Fibroblast of pulmonary artery (primary cell): ENCODE measurements around the gene WDR20.

Experiments
- DNase-seq: peaks from one replicate; pipeline ENCODE4 v3.0.0-alpha.2; 2010; ENCODE audit warnings: low read depth
- H3K4me3 ChIP-seq: replicated peaks from 2 replicates; pipeline ENCODE4 v1.5.1; 2011; ENCODE audit warnings: low read depth, mild to moderate bottlenecking, control low read depth, low read length, moderate library complexity
- TF ChIP-seq, protein P1 (sequence below): IDR thresholded peaks from 2 replicates; pipeline ENCODE4 v1.5.1; 2011; ENCODE audit warnings: mild to moderate bottlenecking, control low read depth, low read length, inconsistent platforms; ENCODE audit errors: missing control alignments

The WDR20 gene

DNA sequence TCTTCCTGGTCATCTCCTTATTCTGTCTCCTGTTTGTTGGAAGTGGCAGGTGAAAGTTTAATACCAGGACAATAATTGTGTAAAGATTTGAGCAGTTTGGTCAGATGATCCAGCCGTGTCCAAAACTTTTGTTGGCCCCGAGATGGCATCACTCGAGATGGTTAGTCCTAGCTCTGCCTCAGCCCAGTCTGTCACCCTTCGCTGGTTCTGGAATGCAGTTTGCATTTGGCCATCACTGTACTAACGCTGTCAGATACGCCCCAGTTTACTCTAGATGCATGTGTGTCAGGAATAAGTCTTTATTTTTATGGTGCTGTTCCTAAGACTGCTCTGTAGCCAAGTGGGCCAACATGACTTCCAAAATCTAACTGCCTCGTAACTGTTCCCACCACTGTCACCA, 85.7 kb downstream of the WDR20 start:
- no peak overlapping the region for H3K4me3 ChIP-seq
- TF ChIP-seq, protein P1, sequence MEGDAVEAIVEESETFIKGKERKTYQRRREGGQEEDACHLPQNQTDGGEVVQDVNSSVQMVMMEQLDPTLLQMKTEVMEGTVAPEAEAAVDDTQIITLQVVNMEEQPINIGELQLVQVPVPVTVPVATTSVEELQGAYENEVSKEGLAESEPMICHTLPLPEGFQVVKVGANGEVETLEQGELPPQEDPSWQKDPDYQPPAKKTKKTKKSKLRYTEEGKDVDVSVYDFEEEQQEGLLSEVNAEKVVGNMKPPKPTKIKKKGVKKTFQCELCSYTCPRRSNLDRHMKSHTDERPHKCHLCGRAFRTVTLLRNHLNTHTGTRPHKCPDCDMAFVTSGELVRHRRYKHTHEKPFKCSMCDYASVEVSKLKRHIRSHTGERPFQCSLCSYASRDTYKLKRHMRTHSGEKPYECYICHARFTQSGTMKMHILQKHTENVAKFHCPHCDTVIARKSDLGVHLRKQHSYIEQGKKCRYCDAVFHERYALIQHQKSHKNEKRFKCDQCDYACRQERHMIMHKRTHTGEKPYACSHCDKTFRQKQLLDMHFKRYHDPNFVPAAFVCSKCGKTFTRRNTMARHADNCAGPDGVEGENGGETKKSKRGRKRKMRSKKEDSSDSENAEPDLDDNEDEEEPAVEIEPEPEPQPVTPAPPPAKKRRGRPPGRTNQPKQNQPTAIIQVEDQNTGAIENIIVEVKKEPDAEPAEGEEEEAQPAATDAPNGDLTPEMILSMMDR: no peak
- DNase-seq: no peak

DNA sequence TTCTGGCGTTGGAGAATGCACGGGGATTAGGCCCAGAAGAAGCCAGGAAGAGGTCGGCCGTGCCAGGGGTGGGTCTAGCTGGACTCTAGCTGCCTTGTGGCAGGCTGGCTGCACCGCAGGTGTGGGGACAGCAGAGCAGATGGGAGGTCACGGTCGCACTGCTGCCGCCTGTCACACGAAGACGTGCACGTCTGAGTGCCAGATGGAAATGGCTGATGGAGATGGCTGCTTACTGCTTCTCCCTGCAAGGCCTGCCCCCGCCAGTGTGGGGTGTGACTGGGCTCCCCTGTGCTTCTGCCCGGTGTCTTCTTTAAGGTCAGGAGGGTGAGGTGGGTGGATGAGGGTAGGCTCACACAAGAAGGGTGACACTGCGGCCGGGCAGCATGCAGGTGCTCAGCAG, 86.2 kb downstream of the WDR20 start:
- TF ChIP-seq, protein P1: no peak
- H3K4me3 ChIP-seq: no peak overlapping the region
- no peak for DNase-seq

DNA sequence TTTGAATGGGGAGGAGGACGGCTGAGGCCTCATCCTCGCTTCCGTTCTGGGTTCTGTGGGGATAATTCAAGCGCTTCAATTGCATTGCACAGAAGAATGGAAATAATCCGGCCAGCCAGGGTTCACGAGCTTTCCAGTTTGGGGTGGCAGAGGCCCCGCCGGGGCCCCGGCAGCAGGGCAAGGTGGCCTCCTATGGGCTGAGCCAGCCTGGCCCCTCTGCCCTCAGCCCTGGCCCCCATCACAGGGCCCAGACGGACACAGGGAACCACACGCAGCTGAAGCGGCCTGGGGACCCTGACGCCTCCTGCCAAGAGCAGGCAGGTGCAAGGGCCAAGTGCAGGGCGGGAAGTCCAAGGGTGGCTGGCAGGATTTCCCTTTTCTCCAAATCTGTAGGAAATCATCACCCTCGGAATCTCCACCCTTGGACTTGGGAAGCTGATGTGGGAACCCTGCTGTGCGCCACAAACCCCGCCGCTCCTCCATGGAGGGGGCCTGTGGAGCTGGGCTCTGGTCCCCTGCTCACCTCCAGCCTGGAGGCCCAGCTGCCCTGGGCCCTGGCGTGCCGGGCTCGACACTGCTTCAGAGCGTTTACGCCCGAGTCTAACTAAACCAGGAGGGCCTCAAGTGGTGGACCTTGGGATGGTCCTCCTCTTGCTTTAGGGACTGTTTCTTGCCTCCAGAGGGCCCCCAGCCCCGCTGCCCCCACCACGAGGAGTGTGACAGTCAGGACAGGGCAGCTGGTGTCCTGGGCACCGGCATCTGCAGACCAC, 86.8 kb downstream of the WDR20 start:
- TF ChIP-seq, protein P1: no peak
- no peak overlapping the region for H3K4me3 ChIP-seq
- no peak for DNase-seq

DNA sequence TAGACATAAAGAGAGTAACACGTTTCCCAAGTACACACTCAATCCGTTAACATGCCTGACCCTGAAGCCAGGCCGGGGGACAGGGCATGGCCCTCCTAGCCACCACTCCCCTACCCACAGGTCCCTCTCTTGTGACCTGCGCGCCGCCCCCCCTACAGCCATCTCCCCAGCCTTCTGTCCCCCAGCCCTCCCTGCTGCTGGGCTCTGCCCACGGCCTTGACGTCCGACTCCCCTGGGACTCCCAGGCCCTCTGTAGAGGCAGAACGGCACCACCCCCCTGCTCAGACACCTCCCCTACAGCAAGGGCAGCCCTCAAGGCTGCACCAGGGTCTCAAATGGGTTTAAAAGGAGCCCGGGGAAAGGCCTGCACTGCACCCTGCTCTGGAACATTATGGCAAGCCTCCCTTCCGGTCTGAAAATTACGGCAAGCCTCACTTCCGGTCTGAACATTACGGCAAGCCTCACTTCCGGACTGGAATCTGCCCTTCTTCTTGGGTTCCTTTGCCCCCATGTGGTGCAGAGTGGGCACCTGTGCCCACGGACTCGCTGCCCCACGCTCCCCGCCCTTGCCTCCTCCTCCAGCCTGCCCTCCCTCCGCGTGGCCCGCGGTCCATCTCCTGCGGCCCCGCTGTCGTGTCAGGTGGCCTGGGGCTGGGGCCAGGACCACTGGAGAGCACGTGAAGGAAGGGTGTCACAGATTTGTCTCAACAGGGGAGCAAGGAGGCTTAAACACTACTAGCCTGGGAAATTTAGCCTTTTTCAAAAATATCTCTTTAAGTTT, 87.7 kb downstream of the WDR20 start:
- DNase-seq: no peak
- H3K4me3 ChIP-seq: no peak overlapping the region
- TF ChIP-seq, protein P1: no peak

DNA sequence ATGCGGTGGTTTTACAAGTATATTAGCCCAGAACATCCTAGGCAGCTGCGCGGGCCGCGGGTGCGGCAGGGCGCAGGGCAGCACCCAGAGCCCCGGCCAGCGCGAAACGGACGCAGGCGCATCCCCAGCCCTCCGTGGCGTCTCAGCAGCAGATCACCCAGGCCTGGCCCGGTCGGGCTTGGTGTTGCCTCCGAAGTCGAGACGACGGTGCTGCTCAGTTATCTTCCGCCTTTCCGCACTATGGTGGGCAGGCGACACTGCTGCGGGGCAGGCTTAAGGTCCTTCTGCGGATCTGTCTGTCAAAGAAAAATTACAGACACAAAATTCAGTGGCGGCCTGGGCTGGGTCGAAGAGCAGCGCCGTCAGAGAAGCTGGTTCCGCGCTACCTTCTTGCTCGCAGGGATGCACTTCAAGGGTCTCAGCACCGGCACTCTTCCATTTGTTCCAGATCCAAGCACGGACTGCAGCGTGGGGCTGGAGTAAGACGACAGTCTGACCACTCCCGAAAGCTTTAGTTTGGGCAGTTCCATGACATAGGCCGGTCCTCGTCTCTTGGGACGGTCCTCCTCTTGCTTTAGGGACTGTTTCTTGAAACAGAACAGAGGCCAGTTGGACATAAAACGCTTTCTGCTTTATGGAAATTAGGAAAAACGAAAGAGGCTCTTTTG, 89.5 kb downstream of the WDR20 start:
- no peak overlapping the region for H3K4me3 ChIP-seq
- no peak for DNase-seq
- TF ChIP-seq, protein P1: no peak

DNA sequence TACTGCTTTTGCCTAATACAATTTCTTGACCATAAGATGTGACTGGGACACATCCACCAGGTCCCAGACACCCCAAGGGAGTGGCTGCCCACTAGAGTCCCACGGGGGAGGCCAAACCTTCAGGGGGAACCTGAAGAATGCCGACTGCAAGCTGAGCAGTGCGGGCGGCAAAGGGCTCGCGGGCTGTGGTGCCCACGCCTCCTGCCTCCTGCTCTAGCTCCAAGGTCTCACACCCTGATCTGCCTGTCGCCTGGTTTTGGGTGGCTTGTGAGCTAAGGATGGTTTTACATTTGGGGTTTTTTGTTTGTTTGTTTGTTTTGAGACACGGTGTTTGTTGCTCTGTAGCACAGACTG, 90.0 kb downstream of the WDR20 start:
- no peak for DNase-seq
- no peak overlapping the region for H3K4me3 ChIP-seq
- TF ChIP-seq, protein P1: no peak
